ENCODE results near the gene AMOTL1. TPM values are rescaled to one million over a fixed set of nuclear protein-coding genes. Genes with fewer than 3 reads are reported as not detected.

The AMOTL1 gene, protein sequence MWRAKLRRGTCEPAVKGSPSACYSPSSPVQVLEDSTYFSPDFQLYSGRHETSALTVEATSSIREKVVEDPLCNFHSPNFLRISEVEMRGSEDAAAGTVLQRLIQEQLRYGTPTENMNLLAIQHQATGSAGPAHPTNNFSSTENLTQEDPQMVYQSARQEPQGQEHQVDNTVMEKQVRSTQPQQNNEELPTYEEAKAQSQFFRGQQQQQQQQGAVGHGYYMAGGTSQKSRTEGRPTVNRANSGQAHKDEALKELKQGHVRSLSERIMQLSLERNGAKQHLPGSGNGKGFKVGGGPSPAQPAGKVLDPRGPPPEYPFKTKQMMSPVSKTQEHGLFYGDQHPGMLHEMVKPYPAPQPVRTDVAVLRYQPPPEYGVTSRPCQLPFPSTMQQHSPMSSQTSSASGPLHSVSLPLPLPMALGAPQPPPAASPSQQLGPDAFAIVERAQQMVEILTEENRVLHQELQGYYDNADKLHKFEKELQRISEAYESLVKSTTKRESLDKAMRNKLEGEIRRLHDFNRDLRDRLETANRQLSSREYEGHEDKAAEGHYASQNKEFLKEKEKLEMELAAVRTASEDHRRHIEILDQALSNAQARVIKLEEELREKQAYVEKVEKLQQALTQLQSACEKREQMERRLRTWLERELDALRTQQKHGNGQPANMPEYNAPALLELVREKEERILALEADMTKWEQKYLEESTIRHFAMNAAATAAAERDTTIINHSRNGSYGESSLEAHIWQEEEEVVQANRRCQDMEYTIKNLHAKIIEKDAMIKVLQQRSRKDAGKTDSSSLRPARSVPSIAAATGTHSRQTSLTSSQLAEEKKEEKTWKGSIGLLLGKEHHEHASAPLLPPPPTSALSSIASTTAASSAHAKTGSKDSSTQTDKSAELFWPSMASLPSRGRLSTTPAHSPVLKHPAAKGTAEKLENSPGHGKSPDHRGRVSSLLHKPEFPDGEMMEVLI
- 26.6 and 31.5 TPM in 2 replicates for total RNA-seq

DNA sequence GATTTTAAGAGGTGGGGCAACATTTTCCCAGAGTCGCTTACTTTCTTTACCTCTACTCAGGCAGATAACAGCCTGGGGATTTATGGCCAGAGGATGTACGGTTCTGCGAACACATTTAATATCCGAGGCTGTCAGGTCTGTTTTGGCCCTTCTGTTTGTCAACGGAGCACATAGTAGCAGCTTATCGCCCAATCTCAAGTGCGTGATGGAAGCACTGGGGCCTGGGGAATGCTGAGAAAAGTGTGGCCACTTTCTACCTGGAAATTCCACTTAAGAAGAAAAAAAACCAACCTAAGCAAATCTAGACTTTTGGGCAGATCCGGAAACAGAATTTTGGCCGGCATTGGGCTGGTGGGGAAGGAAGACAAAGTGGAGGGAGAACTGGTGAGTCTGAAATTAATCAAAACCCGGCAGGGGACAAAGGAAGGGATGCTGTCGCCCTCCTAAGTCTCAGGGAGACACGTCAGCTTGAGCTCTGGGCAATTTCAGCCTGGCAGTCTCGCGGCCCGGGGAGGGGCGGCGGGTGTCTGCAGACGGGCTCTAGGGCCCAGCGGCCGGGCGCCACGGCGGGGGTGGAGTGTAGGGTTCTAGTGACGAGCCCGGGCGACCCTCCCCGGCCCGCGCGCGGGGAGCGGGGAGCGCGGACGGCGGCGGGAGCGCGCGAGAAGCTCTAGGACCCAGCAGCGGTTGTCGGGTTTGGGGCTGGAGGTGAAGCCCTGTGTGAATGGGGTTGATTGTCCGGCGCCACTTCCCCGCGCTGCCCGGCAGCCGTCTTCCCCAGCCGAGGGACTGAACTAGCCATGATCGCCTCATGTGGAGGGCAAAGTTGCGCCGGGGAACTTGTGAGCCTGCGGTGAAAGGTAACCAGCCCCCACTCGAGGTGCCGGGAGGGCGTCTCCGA lies at the start of gene AMOTL1:
TSS of gene AMOTL1 (plus strand) at position 656 of the 901 bp plus-strand sequence. CDS start at position 812, 156 bp downstream.

Other genes starting within 250 kb of the AMOTL1 start
- gene FUT4, start 224.4 kb upstream of the AMOTL1 start, total RNA-seq, result 4.3 and 5.5 TPM in 2 replicates
- 1.4 and 1.7 TPM in 2 replicates for gene PIWIL4, start 201.0 kb upstream of the AMOTL1 start, total RNA-seq
- 51.0 and 53.5 TPM in 2 replicates for gene CWC15, start 205.2 kb downstream of the AMOTL1 start, total RNA-seq
- 1.00 and 1.4 TPM in 2 replicates for gene KDM4D, start 205.4 kb downstream of the AMOTL1 start, total RNA-seq

All from uterine smooth muscle cell (primary cell).